Stimulated activated CD8-positive, alpha-beta memory T cell treated with anti-CD3 and anti-CD28 coated beads, Interleukin-7, amount 100 ng/mL, for 24 hours (primary cell): ENCODE measurements around the gene EGFR.

Source experiments
- DNase-seq: peaks from one replicate; pipeline ENCODE4 v3.0.0-alpha.2; 2020; ENCODE audit warnings: low read depth

EGFR gene

DNA sequence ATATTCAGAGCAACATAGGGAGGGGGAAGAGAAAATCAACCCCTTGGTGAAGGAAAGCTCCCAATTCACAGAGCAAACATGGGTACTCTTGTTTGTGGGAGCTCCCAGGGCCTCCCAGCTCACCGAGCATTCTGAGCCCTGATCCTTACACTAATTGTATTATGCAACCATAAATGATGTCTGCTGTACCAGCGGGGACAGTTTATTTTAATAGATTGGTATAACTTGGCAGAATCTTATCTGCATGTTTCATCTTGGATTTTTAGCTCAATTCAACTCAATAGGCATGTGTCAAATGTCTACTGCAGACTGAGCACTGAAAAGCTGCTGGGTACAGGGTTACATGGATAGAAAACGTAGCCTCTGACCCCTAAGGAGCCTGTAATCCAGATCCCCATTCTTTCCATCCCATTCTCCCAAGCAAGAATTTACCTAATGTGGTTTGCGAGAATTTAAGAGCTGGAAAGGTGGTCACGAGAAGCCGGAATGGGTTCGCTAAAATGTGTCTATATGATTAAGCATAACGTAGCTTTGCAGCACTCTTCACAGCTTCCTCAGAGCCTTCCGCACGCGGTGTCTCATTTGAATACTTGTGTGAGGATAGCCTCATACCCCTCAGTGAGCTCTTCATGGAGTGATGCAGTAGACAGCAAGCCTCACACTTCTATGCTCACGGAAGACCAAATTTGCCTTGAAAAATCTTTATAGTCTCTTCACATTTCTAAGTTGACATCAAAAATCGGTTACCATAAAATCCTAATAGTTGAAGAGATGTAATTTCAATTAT lies 18.3 kb downstream of the EGFR start:
- DNase-seq: no peak

DNA sequence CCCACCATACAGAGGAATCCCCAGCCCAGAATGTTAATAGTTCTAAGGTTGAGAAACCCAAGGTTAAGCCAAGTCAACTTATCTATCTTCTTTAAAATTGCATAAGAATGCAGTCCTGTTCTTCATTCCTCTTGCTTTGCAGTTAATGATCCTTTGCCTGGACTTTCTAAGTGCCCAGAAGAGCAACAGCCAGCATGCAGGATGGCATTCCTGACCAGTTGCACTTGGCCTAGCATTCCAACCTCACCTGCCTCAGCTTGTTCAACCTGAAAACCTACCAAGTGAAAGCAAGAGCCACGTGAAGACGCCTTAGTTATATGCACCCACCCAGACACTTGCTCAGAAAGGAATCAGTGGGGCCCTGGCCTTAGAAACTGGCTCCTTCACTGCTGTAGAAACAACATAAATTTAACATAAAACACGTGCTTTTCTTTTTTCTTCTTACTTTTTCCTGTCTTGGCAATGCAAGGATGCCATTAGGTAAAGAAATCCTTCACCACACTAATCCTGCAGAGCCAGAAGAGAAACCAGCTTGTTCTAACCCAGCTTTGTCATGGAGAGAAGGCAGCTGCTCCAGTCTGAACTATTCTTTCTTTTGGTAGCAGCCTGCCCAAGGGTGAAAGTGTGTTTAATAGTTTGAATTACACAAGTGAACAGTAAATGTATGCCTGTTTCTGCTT lies 25.0 kb downstream of the EGFR start:
- no peak for DNase-seq

DNA sequence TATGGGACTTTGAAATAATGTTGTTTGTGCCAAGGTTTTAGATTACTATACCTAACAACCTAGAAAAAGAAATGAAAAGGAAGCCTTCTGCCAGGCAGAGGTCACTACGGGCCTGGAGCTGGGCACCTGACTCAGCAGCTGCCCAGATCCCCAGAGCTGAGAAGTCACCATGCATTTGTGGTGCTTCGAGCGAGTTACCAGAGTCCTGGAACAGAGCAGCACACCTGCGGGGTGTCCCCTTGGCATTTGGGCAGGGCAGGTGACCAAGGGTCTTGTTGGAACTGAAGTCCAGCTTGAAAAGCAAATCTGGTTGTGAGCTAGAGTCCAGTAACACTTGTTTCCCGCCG lies 25.5 kb downstream of the EGFR start:
- DNase-seq: no peak

- DNase-seq: no peak
Measured at GRCh38 chr7:55044791-55045190, 26.0 kb downstream of the EGFR start.

DNA sequence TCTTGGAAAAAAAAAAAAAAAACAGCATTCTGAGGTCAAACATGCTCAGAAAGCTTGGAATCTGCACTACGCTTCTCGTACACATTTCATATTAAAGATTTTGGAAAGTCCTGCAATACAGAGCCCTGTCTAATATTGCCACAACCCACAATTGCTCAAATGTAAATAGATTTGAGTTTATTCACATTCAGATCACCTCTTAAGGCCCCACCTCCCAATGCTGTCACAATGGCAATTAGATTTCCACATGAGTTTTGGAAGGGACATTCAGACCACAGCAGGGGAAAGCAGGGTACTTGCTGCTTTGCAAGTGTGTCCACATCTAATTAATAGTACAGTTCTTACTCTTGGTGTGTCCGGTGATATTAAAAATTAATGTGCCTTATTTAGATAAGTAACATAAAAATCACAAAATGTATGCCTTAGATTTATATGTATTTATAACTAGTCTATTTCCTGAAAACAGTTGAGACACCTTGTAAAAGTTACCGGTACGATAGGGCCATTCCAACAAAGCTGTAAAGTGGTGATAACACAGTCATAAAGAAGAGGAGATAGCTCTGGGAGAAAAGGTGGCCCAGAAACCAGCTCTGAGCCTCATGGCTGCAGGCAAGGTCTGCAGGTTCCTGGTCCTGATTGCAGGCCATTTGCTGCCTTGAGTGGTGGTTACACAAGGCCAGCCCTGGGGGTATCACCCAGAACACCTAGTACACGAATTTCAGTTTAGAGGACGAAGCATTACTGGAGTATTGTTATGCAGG lies 27.9 kb downstream of the EGFR start:
- DNase-seq: no peak

GRCh38 chr7:55048221-55048859 lies 29.5 kb downstream of the EGFR start:
- DNase-seq: no peak

DNA sequence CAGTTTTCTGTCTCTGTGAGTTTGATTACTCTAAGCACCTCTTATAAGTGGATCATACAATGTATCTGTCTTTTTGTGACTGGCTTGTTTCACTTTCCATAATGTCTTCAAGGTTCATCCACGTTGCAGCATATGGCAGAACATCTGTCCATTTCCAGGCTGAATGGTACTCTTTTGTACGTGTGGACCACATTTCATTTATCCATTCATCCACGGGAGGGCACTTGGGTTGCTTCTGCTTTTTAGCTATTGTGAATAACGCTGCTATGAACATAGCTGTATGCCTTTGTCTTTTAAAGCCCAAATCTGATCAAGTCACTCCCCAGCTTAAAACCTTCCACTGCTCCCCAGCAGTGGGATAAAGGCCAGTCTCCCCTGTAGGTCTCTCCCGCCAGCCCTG lies 31.5 kb downstream of the EGFR start:
- DNase-seq: no peak

DNA sequence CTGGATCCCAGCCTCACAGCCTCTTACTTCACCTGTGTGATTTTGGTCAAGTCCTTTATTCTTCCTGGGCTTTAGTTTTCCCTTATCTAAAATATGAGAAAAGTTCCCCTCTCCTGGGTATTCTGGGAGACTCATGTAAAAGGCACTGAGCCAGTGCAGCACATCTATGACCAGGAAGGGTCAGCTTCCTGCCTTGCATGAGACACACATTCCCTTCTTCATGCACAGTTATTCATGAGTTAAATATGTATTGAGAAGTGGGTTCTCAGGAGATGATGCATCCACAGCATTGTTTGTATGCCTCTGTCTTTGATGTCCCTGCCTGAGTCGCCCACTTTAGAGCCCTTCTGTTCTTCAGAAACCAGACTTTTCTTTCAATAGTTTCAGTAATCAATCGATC lies 33.3 kb downstream of the EGFR start:
- DNase-seq: no peak

- DNase-seq: no peak
Measured at GRCh38 chr7:55052741-55053427, 34.1 kb downstream of the EGFR start.

DNA sequence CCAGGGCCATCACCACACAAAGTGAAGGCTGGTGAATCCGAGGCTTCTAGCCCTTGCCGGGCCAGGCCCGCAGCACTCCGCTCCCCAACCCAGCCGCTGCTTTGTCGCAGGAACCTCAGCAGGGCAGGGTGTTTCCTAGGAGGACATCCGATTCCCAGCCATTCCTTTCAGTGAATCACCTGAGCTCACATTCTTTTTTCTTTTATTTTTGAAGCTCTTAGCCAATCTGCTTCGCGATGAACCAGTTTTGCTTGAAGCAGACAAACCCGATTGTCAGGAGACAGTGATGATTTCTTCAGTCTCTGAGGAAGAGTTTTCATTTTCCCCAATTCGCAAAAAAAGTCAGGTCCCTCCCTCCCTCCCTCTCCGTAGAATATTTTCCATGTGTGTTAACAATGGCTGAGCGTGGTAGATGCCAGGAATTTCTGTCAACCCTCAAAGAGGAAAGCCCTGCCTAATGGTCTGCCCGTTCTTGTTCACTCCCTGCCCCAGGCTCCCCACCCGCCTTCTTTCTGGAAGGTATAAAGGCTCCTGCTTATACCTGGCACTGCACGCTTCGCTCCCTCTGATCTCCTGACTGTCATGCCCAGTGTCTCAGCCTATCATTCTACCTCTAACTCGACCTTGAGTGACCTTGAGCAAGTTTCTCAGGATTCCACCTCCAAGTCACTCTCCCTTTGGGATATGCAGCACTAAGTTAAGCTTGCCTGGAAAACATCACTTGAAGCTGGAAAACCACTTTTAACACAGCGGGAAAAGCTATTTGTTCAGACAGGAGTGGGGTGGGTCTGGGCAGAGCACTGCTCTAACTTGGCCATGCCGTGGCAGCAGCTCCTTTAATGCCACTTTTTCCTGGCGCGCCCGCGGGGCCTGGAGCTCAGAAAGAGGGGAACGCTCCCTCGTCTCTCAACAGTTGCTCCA lies 35.1 kb downstream of the EGFR start:
- DNase-seq: no peak

- no peak for DNase-seq
Measured at GRCh38 chr7:55054758-55055157, 35.9 kb downstream of the EGFR start.

- DNase-seq: no peak
Measured at GRCh38 chr7:55055479-55055878, 36.7 kb downstream of the EGFR start.

DNA sequence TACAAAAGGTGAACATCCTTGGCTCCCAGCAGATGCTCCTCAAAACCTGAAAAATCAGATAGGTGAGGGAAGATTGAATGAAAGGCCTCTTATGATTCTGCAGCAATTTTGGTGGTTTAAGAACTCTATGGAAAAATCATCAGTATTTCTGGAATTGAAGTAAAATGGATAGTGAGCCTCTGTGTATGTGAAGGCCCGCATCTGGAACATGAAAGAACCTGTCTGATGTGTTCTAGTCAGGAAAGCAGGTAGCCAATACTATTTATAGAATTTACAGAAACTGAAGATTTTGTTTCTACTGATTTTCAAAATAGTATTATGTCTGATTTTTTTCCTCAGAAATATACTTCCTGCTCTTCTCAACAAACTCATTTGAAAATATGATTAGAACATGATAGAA lies 37.3 kb downstream of the EGFR start:
- no peak for DNase-seq

DNA sequence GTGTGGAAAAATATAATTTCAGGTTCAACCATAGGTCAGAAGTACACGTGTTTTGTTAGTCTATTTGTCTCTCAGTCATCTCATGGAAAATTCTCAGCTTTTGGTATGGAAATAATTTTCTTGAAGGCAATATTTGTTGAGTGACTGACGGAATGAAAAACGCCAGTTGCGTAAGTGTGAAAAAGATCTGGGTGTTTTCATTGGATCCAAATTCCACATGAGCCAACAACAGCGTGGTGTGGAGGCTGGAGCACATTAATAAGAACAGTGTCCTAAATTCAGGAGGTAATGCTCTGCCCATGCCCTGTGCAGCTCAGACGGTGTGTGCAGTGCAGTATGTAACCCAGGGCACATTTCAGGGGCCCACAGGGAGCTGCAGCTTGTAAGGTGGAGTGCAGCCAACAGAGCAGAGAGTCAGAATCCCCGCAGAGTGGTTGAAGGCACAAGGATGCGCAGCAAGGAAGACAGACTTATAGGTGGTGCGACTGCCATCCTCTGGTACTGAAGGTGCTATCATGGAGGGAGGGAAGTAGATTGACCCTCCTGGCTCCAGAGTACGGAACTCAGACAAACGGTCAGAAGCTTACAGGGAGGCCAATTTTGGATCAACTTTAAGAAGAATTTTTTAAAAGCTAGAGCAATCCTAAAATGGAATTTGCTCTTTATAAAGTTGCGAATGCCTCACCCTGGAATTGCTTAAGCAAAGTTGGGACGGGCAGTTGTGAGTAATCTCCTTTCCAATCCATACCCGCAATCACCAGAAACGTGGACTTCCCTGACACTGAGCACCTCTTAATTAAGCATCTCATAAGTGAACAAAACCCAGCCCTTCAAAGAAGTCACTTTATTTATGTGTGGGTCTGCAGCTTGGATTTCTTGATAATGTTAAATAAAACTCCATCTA lies 38.0 kb downstream of the EGFR start:
- DNase-seq: no peak

DNA sequence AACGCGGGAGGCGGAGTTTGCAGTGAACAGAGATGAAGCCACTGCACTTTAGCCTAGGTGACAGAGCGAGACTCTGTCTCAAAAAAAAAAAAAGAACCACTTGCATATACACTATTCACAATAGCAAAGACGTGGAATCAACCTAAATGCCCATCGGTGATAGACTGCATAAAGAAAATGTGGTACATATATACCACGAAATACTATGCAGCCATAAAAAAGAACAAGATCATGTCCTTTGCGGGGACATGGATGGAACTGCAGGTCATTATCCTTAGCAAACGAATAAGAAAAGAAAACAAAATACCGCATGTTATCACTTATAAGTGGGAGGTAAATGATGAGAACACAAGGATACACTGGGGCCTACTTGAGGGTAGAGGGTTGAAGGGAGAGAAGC lies 39.5 kb downstream of the EGFR start:
- no peak for DNase-seq

DNA sequence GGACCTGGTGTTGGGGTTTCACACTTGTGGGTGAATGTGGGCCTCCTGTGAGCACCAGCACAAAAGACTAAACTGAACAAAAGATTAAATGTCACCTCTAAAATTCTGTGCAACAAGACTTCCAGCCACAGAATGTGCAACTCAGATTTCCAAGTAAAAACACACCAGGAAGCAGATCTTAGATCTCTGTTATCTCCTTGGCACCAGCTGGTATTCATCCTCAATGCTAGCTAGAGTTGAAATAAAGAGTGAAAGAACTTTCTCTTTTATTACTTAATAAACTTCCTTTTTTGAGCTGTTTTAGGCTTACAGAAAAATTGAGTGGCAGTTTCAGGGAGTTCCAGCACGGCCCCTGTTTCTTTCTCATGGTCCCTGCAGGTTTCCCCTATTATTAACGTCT lies 40.2 kb downstream of the EGFR start:
- no peak for DNase-seq

- no peak for DNase-seq
Measured at GRCh38 chr7:55060085-55060484, 41.3 kb downstream of the EGFR start.

GRCh38 chr7:55060636-55061022 lies 41.8 kb downstream of the EGFR start:
- DNase-seq: no peak

DNA sequence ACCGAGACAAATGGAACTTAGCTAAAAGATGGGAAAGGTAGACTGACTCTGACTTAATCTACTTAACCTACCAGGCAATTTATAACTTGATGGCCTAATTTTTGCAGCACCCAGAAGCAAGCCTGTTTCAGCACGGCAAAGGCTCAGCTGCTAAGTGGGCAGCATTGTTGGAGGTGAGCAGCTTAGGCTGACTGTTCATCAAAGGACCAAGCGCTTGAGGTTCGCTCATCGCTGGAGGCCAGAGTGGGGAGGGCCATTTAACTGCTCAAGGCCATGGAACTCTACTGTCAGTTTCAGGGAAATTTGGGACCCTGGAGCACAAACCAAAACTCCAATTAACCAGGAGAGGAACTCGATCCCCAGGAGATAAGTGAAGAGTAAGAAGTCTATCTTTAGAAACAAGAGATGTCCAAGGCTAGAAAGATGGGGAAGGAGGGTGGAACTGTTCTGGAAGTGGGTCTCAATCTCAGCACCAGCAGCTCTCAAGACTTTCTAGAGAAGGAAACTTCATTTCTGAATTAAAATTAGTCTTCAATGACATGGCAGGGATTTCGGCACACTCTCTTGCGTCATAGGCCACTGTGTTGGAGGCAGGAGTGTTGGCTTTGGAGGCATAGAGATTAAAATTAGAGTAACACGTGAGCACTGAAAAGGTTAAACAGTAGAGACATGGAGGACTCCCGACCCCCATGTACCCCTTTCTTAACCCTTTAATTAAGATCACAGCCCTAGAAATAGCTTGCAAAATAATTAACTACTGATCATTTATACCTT lies 43.1 kb downstream of the EGFR start:
- DNase-seq: no peak
